GM20000 (cell line): Measurements from ENCODE around the gene RIT2.

Experiments
- DNase-seq: peaks from one replicate; pipeline ENCODE4 v3.0.0; 2012; ENCODE audit warnings: low spot score
- TF ChIP-seq, protein P1 (sequence below): IDR thresholded peaks from 2 replicates; pipeline ENCODE4 v1.5.1; 2012; ENCODE audit warnings: mild to moderate bottlenecking, control low read depth; ENCODE audit errors: extremely low read depth, missing control alignments

Gene RIT2

DNA sequence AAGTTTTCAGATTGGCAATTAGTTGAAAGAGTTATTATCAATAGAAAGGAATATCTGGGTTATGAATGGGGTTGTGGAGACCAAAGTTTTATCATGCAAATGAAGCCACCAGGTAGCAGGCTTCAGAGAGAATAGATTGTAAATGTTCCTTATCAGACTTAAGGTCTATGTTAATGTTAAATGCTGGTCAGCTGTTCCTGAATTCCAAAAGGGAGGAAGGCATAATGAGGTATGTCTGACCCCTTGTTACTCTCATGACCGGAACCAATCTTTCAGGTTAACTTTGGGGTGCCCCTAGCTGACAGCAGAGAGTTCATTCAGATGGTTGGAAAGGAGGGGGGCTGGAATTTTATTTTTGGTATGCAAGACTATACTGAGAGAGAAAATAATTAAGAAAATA, 47.9 kb downstream of the RIT2 start:
- no peak for DNase-seq
- TF ChIP-seq, protein P1, sequence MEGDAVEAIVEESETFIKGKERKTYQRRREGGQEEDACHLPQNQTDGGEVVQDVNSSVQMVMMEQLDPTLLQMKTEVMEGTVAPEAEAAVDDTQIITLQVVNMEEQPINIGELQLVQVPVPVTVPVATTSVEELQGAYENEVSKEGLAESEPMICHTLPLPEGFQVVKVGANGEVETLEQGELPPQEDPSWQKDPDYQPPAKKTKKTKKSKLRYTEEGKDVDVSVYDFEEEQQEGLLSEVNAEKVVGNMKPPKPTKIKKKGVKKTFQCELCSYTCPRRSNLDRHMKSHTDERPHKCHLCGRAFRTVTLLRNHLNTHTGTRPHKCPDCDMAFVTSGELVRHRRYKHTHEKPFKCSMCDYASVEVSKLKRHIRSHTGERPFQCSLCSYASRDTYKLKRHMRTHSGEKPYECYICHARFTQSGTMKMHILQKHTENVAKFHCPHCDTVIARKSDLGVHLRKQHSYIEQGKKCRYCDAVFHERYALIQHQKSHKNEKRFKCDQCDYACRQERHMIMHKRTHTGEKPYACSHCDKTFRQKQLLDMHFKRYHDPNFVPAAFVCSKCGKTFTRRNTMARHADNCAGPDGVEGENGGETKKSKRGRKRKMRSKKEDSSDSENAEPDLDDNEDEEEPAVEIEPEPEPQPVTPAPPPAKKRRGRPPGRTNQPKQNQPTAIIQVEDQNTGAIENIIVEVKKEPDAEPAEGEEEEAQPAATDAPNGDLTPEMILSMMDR = no peak

DNA sequence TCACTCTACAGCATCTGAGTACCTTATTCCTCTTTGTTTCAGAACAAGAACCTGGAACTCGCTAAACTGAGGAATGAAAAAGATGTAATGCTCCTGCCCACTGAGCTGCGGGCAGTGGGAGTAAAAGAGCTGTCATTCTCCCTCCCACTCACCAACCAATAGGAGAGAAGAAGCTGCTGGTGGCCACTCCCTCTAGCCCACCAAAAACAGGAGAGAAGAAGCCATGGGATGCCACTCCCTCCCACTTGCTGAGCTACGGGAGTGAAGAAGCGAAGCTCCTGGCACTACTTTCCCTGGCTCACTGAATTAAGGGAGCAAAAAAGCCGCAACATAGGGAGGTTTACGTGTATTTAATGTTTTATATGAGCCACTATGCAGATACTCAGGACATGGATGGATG, 53.7 kb downstream of the RIT2 start:
- no peak for DNase-seq
- TF ChIP-seq, protein P1 = no peak

DNA sequence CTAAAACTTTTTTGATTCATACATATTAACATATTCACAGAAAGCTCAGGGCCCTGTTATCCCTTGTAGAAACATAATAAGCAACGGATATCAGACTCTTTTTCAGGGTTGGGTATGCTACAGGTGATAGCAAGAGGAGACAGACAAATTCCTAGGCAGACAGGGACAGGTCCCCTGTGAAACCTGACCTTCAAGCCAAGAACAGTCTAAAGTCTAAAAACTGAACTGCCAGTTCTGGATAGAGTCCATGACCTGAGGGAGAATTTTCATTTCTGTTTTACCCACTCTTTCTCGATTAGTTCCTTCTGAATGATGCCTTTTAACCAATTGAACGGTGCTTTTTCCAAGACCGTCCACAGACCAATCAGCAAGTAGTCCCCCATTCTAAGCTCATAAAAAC, 54.2 kb downstream of the RIT2 start:
- TF ChIP-seq, protein P1 = no peak
- DNase-seq = no peak

DNA sequence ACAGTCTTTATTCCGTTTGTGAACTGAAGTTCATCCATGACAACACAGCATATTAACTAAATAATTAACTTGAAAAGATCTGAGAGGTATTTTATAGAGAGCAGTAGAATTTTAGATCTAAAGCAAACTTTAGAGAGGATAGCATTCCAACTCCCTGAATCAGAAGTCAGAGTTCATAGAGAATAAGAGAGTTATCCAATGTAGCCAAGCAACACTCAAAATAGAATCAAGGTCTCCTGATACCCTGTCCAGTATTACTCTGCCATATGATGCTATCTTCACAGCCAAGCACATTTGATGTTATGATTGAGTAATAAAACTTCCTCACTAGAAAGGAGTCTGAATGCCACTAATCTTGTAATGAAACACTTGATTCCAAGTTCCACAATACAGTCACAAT, 55.5 kb downstream of the RIT2 start:
- DNase-seq = no peak
- TF ChIP-seq, protein P1 = no peak

DNA sequence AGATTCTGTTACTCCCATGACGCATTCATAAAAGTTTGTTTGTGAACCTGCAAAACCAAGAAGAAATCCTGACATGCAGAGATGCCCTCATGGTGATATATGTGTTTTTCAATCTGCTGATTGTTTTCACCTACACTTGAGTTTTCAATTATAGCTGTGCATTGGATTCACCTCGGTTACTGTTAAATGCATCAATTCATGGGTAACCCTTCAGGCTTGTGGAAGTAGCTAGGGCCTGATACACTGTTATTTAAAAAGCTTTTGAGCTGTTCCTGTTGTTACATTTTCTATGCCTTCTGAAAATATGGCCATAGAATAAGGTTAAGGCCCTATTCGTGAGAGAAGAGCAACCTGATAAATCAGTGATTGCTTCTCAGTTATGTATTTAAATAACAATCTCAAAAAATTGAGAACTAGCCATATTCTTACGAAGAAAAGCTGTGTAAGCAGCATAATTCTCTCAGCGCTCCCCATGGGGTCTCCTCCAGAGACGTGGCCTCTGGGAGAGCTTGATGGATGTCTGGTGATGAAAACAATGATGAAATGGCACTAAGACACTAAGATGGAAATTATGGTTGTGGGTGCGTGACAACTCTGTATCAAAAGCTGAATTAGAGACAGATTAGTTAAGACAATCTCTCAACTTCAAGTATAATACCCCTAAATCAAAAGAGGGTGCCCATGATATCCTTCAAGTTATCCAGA, 60.5 kb downstream of the RIT2 start:
- no peak for DNase-seq
- TF ChIP-seq, protein P1 = no peak

DNA sequence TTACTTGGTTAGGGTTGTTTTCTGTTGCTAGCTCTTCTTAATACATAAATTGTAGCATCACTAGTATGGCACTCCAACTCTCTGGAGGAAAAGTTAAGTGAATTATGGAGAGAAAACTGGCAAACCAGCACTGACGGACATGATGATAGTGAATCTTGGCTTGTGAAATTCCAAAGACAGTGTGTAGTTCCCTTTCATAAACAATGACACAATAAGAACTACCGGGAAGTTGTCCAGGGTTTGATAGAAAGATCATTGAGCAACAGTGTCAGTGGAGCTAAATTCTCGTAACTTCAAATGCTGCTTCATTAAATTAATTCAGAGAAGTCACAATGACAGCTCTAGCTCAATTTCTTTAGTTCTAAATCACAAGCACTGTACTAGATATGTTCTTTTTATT, 66.5 kb downstream of the RIT2 start:
- TF ChIP-seq, protein P1 = no peak

DNA sequence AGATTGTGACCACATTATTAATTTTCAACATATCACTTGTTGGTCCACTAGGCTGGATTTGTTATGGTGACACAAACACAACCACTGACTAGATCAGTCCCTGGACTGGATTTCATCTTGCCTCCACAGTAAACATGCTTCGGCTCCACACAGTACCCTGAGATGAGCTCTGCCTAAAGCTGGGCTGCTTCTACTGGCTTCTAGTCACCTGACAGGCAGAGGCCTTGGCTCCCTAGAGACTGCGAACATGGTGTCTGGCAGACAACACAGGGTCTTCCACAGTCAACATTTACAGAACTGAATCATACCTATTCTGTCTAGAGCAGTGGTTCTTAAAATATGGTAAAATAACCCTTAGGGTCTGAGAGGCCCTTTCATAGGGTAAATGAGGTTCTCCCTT, 69.2 kb downstream of the RIT2 start:
- TF ChIP-seq, protein P1 = no peak
- DNase-seq = no peak

More for the DNA sequence above, 66.5 kb downstream of the RIT2 start:
- no peak for DNase-seq
